Stimulated activated CD4-positive, alpha-beta T cell treated with anti-CD3 and anti-CD28 coated beads, Interleukin-2, amount 100 ng/mL, for 24 hours (primary cell): ENCODE data around the gene TMEM176B.

Experiments used
- DNase-seq, 2 donors: peaks; one replicate each; pipeline ENCODE4 v3.0.0-alpha.2; 2020

The TMEM176B gene

GRCh38 chr7:150799741-150800580 lies at the start of gene TMEM176B:
Gene TMEM176B, minus strand, starts transcription at chr7:150800364. Its CDS starts 3,795 bp downstream, at chr7:150796569.
- no peak for DNase-seq

GRCh38 chr7:150849204-150849775 lies 49.1 kb upstream of the TMEM176B start:
- DNase-seq = peak in 1 of 2 donors; percentile 7

- no peak for DNase-seq
Observed at GRCh38 chr7:150848561-150849115, 48.5 kb upstream of the TMEM176B start.

- no peak for DNase-seq
Observed at GRCh38 chr7:150848111-150848510, 47.9 kb upstream of the TMEM176B start.

DNA sequence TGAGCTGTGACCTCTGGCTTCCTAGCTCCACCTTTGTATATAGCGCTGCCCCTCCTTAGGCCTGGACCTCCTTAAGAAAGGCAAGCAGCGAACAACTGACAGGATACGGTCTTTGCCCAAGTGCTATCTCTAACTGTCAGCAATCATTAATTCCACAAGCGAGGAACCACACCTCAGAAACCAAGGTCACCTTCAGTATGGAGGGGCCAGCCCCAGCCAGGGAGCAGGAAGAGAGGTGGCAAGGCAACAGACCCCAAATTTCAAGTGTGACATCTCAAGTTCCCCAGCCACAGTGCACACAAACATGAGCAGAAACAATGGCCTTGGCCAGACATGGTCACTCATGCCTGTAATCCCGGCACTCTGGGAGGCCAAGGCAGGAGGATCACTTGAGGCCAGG lies 47.4 kb upstream of the TMEM176B start:
- no peak for DNase-seq

DNA sequence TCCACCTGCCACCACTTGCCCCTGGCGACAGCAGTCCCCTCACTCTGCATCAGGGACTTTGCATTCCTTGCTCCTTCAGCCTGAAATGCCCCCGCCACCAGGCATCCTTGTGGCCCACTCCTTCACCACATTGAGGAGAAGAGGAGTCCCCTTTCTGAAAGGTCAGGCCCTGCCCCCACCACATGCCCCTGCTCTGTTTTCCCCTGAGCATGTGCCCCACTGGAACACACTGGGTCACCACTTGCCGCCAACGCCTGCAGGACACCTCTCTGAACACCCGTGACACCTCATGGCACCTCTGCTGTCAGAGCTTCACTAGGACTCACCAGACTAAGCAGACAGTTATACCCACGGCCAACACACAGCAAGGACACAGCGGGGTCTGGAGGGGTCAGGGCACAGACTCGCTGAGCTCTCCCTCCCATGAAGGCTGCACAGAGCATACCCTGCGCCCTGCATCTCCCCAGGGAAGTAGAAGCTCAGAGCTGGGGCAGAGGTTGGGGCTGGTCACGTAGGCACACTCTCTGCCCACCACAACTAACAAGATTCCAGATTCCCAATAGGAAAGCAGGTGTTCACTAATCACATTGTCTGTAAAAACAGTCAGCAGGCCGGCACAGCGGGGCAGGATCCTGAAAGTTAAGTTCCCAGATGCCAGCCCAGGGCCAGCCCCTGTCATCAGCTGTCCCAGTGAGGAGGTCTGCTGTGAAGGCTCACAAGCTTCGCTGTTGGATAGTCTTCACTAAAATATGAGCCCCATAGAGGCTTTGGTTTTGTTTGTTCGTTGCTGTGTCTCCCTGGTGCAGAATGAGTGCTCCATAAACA lies 46.3 kb upstream of the TMEM176B start:
- DNase-seq = no peak

- no peak for DNase-seq
Observed at GRCh38 chr7:150845421-150845861, 45.3 kb upstream of the TMEM176B start.

- no peak for DNase-seq
Observed at GRCh38 chr7:150842716-150843115, 42.6 kb upstream of the TMEM176B start.

GRCh38 chr7:150842018-150842417 lies 41.9 kb upstream of the TMEM176B start:
- DNase-seq = no peak

DNA sequence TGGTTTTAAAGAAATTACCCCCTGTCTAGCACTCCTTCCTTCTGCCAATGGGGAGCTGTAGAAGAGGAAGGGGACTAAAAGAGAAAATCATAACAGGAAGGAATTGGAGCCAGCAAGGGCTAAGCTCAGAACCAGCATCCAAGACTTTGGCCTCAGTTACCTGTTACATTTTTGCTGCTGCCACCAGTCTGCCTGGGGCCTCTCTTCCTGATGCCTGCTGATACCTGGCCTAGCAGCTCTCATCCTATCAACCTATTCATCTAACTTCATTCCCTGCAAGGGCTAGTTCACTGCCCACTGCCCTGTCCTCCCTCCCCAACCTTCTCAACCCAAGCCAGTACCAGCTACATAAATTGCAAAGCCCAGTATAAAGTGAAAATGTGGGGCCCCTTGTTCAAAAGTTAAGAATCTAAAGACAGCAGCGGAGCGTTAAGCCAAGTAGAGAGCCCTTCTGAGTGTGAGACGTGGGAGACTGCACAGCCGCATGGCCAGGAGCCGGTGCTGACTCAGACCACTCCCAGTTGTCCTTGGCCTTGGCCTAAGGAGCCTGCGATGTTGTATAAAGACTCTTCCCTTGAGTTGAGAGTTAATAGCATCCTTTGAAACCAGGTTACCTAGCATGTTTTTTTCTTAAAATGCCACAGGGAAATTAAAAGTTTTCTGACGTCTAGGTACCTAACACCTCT lies 38.9 kb upstream of the TMEM176B start:
- DNase-seq = no peak

GRCh38 chr7:150835702-150836280 lies 35.6 kb upstream of the TMEM176B start:
- DNase-seq = no peak

GRCh38 chr7:150835019-150835418 lies 34.9 kb upstream of the TMEM176B start:
- DNase-seq = no peak

DNA sequence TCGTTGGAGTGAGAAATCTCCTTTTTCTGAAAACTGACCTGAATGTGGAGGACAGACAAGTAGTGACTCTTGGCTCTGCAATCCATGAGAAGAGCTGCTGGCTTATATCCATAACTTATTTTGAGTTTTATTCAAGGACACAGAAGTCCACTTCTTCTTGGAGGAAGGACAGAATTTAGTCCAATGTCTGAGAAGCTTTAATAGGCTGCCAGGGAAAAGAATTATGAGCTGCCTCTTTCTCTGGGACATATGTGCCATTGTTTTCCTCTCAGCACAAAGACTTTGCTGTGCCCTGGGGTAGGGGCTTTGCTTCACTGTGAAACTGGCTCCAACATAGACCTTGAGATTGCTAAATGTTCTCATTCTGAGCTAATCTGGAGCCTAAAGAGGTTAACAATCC lies 31.7 kb upstream of the TMEM176B start:
- no peak for DNase-seq

GRCh38 chr7:150830937-150831336 lies 30.8 kb upstream of the TMEM176B start:
- DNase-seq = no peak

DNA sequence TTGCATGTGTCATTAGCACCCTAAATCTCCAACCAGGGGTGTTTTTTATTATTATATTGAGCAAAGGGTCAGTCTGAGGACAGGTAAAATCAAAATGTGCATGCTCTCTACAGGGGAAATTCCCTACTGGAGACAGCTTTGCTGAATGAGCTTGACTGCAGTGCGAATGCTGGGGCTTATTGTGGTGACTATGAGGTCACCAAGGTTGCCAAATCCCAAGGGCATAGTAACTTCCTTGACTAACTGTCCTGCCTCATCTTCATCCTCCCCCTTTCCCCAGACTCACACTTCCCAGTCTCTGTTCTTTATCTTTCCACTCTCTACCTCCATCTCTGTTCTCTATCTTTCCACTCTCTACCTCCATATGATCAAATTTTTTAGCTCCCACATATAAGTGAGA lies 29.3 kb upstream of the TMEM176B start:
- DNase-seq = no peak

GRCh38 chr7:150828384-150828783 lies 28.2 kb upstream of the TMEM176B start:
- no peak for DNase-seq

DNA sequence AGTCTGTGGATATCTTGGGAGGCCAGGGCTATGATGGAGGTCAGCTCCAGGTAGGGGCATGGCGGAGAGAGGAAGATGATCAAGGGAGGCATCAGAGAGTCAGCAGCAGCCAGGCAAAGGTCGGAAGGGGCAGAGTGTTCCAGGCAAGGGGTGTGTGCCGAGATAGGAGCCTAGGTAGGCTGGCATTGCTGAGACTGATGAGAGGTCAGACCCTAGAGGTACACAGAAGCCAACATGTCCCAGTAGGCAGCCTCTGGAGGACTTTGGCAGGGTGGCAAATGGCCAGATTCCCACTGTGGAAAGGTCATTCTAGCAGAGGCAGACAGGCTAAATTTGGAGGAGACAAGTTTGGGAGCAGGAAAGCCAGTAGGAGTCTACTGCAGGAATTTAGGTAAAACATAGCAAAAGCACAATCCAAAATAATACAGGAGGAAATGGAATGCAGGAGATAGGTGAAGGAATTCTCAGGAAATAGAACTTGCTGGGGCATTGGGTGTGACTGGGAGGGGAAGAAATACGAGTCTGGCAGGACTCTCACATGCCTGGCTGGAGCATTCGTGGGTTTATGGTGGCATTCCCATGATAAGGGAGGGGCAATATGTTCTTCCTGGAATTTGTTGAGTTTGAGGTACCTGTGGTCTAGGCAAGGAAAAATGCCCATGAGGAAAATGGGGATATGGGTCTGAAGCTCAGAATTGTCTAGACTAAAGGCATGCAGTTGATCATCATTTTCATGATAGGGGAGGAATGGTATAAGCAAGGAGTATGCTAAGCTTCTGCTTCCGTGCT lies 26.1 kb upstream of the TMEM176B start:
- DNase-seq = no peak

GRCh38 chr7:150824379-150825177 lies 24.4 kb upstream of the TMEM176B start:
- no peak for DNase-seq

GRCh38 chr7:150823484-150824126 lies 23.4 kb upstream of the TMEM176B start:
- DNase-seq = no peak

DNA sequence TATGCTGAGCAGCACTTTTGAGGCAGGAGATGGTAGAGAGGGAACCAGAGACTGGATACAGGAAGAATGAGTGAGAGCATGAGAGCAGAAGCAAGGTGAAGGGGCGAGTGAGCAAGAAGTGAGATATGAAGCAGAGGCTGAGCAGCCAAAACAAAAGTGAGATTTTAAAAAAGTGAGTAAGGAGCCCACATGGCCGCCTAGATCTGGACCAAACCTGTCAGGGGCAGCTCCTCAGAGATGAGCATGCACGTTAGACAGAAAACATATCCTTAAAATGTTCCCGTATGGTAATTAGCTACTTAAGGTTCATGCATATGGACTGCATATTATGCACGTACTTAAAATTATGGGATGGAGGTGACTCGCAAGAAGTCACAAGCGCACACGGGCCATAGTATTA lies 22.9 kb upstream of the TMEM176B start:
- DNase-seq = no peak
